IPS-15b (cell line): ENCODE measurements around the gene DACT2.
"Not testable (repeated sequence)": the region's sequence is repeated elsewhere in the genome, so short reads cannot be mapped to it uniquely, and the experiment has no call there.

ENCODE experiments used
- H3K27me3 ChIP-seq: one replicate; pipeline ENCODE4 v1.6.1; 2013; ENCODE audit warnings: low read length; ENCODE audit not compliant: control insufficient read depth, insufficient read depth
- H3K36me3 ChIP-seq: one replicate; pipeline ENCODE4 v1.6.1; 2013; ENCODE audit warnings: low read length; ENCODE audit not compliant: control insufficient read depth, insufficient read depth
- H3K4me1 ChIP-seq: one replicate; pipeline ENCODE4 v1.6.1; 2013; ENCODE audit warnings: mild to moderate bottlenecking, low read length; ENCODE audit not compliant: control insufficient read depth, insufficient read depth
- H3K4me3 ChIP-seq: one replicate; pipeline ENCODE4 v1.5.1; 2013; ENCODE audit warnings: low read depth, low read length
- H3K9ac ChIP-seq: one replicate; pipeline ENCODE4 v1.6.1; 2013; ENCODE audit warnings: low read depth, mild to moderate bottlenecking, low read length
- H3K9me3 ChIP-seq: one replicate; pipeline ENCODE4 v1.6.1; 2013; ENCODE audit warnings: mild to moderate bottlenecking, low read length; ENCODE audit not compliant: control insufficient read depth, insufficient read depth

Gene DACT2

GRCh38 chr6:168362276-168362990 lies 42.9 kb upstream of the DACT2 start:
- Histone ChIP-seq H3K9ac (no peak overlapping the region), H3K4me1 (no peaks in the 10 kb centered on the region), H3K9me3 (no peaks in the 10 kb centered on the region), H3K4me3 (no peak overlapping the region), H3K36me3 (no peaks in the 10 kb centered on the region), H3K27me3 (no peaks in the 10 kb centered on the region)

DNA sequence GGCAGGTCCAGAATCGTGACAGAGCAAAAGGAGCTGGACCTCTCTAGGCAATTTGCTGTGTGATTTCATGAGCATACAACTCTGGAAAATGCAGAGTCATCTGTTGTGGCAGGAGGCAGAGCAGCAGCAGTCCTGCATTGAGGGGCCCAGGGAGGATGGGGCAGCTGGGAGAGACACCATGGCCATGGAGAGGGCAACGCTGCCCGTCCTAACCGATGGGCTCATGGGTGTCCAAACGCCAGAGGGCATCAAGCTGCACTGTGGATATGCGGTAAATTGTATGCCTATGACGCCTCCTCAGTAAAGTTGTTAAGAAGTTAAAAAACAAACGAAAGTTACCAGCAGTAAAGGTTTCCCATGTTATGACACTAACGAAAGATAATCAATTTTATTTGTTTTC lies 42.2 kb upstream of the DACT2 start:
- Histone ChIP-seq H3K36me3 (no peaks in the 10 kb centered on the region), H3K4me3 (no peak overlapping the region), H3K4me1 (no peaks in the 10 kb centered on the region), H3K9ac (no peak overlapping the region), H3K9me3 (no peaks in the 10 kb centered on the region), H3K27me3 (no peaks in the 10 kb centered on the region)

DNA sequence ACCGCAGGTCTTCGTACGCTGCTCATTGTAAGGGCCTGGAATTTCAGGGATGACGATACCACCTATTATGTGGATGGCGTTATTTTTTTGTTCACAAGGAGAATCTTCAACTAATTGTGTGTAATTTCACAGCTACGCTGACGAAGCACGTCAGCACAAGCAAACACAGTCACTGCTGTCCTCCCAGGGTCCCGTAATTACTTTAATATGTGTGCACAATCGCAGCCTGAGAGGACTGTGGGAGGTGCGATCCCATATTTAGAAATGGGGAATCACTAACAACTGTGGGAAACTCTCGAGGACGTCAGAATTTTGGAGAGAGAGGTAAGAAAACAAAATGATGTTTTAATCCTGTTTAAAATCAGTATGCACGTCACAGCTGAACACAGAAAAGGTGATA lies 40.2 kb upstream of the DACT2 start:
- Histone ChIP-seq H3K27me3 (no peaks in the 10 kb centered on the region), H3K4me1 (no peaks in the 10 kb centered on the region), H3K9me3 (no peaks in the 10 kb centered on the region), H3K36me3 (no peaks in the 10 kb centered on the region), H3K4me3 (no peak overlapping the region), H3K9ac (no peak overlapping the region)

GRCh38 chr6:168358842-168359420 lies 39.4 kb upstream of the DACT2 start:
- H3K4me3 ChIP-seq: no peak overlapping the region
- no peaks in the 10 kb centered on the region for H3K36me3 ChIP-seq
- H3K9ac ChIP-seq: no peak overlapping the region
- no peaks in the 10 kb centered on the region for H3K27me3 ChIP-seq
- no peaks in the 10 kb centered on the region for H3K4me1 ChIP-seq
- no peaks in the 10 kb centered on the region for H3K9me3 ChIP-seq

DNA sequence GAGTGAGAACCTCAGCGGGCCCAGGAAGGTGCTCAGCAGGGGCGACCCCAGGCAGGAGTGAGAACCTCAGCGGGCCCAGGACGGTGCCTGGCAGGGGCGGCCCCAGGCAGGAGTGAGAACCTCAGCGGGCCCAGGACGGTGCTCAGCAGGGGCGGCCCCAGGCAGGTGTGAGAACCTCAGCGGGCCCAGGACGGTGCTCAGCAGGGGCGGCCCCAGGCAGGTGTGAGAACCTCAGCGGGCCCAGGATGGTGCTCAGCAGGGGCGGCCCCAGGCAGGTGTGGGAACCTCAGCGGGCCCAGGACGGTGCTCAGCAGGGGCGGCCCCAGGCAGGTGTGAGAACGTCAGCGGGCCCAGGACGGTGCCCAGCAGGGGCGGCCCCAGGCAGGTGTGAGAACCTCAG lies 37.3 kb upstream of the DACT2 start:
- H3K36me3 ChIP-seq, H3K27me3 ChIP-seq, H3K9me3 ChIP-seq, H3K9ac ChIP-seq, H3K4me3 ChIP-seq, H3K4me1 ChIP-seq: not testable (repeated sequence)

- Histone ChIP-seq H3K9ac (no peak overlapping the region), H3K4me3 (no peak overlapping the region), H3K27me3 (no peaks in the 10 kb centered on the region), H3K9me3 (no peaks in the 10 kb centered on the region), H3K4me1 (no peaks in the 10 kb centered on the region), H3K36me3 (no peaks in the 10 kb centered on the region)
These were observed 36.3 kb upstream of the DACT2 start for GRCh38 chr6:168355716-168356522.

DNA sequence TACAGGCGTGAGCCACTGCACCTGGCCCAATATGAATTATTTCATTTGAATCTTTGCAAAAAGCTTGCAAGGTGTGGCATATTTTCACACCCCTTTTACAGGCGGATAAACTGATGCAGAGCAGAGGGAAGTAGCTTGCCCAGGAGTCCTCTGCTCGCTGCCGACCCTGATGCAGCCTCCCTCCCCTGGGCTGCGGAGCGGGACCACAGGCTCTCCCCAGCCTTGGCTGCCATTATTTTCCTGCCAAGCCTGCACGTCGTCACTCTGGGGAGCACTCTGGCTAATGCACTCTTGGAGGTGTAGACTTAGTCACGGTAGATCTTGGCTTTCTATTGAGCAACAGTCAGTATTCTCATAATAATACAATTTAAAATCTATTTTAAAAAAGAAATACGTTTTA lies 34.8 kb upstream of the DACT2 start:
- H3K9ac ChIP-seq: no peak overlapping the region
- H3K36me3 ChIP-seq: no peaks in the 10 kb centered on the region
- no peak overlapping the region for H3K4me3 ChIP-seq
- H3K4me1 ChIP-seq: no peaks in the 10 kb centered on the region
- H3K9me3 ChIP-seq: no peaks in the 10 kb centered on the region
- H3K27me3 ChIP-seq: no peaks in the 10 kb centered on the region

DNA sequence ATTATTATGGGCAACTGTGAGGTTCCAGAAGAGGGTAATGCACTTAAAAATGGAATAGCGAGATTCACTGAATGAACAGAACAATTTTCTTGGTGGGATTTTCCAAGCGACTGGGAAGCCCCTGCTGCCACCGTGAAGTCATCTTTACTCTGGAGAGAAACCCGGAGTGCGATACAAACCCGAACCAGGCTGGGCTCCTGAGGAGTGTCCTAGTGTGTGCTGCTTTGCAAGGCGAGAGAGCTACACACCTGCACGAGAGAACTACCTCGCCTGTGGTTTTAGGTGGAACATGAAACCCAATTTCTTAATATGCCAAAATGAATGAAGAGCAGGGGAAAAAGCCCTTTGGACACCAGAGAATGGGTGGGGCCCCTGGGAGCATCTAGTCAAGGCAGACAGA lies 33.5 kb upstream of the DACT2 start:
- no peaks in the 10 kb centered on the region for H3K4me1 ChIP-seq
- H3K27me3 ChIP-seq: no peaks in the 10 kb centered on the region
- H3K9ac ChIP-seq: no peak overlapping the region
- no peaks in the 10 kb centered on the region for H3K36me3 ChIP-seq
- no peak overlapping the region for H3K4me3 ChIP-seq
- no peaks in the 10 kb centered on the region for H3K9me3 ChIP-seq

- Histone ChIP-seq H3K9ac (no peak overlapping the region), H3K27me3 (no peaks in the 10 kb centered on the region), H3K9me3 (no peaks in the 10 kb centered on the region), H3K4me1 (no peaks in the 10 kb centered on the region), H3K4me3 (no peak overlapping the region), H3K36me3 (no peaks in the 10 kb centered on the region)
These were observed 32.5 kb upstream of the DACT2 start for GRCh38 chr6:168352096-168352495.

DNA sequence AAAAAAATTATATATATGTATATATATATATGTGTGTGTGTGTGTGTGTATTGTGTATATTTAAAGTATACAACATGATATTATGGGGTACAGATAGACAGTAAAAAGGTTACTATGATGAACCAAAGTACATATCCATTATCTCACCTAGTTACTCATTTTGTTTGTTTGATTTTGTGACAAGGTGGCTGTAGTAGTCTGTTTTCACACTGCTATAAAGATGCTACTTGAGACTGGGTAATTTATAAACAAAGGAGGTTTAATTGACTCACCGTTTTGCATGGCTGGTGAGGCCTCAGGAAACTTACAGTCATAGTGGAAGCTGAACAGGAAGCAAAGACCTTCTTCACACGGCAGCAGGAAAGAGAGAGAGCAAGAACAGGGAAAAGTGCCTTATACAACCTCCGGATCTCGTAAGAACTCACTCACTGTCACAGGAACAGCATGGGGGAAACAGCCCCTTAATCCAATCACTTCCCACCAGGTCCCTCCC lies 30.2 kb upstream of the DACT2 start:
- Histone ChIP-seq H3K4me1 (no peaks in the 10 kb centered on the region), H3K36me3 (no peaks in the 10 kb centered on the region), H3K27me3 (no peaks in the 10 kb centered on the region), H3K9me3 (no peaks in the 10 kb centered on the region), H3K9ac (no peak overlapping the region), H3K4me3 (no peak overlapping the region)

DNA sequence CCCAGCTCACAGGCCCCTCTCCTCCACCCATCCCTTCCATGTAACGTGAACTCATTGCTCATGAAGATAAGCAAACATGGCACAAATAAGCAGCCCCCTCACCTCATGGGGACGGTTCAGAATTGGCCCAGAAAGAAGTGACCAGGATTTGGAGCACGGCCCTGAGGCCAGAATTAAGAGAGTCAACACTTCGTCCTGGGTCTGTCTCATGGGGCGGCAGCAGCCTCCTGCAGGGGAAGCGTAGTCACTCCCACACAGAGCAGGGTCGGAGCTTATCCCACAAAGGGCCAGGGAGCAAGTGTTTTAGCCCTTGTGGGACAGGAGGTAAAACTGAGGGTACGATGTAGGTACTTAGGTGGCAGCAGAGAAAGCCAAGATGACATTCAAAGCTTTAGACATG lies 28.6 kb upstream of the DACT2 start:
- H3K27me3 ChIP-seq: no peaks in the 10 kb centered on the region
- H3K36me3 ChIP-seq: no peaks in the 10 kb centered on the region
- no peak overlapping the region for H3K9ac ChIP-seq

DNA sequence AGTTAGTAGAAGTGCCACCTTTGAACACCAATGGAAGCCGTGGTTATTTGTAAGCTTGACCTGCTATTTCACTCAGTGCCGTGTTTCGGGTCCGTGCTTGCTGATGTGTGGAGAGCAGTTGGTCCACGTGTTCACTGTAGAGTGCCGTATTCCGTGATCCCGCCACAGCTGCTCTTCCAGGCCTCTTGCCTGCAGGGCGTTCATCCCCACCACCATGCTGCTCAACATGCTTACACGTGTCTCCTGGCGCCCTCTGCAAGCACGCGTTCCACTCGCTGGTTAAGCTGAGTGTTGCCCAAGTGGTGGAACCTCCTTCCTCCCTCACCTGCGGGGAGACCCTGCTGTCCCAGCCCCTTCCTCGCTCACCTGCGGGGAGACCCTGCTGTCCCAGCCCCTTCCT lies 28.0 kb upstream of the DACT2 start:
- Histone ChIP-seq H3K27me3 (no peaks in the 10 kb centered on the region), H3K9me3 (no peaks in the 10 kb centered on the region), H3K4me3 (no peak overlapping the region), H3K4me1 (no peaks in the 10 kb centered on the region), H3K9ac (no peak overlapping the region), H3K36me3 (no peaks in the 10 kb centered on the region)

More for the DNA sequence above, 28.6 kb upstream of the DACT2 start:
- no peaks in the 10 kb centered on the region for H3K4me1 ChIP-seq
- H3K4me3 ChIP-seq: no peak overlapping the region
- no peaks in the 10 kb centered on the region for H3K9me3 ChIP-seq
